HG03159 (cell line): ENCODE data around the gene REV1.
"Not testable (repeated sequence)": the region's sequence is repeated elsewhere in the genome, so short reads cannot be mapped to it uniquely, and the experiment has no call there.

Source experiments
- ATAC-seq: cut with Tn5 transposase; IDR thresholded peaks from one replicate; pipeline ENCODE4 v1.9.1; 2021; ENCODE audit warnings: mild to moderate bottlenecking, moderate library complexity; ENCODE audit not compliant: unreplicated experiment

Gene REV1

GRCh38 chr2:99365661-99366060 is 124.2 kb downstream of the REV1 start:
- ATAC-seq: no peak

- ATAC-seq: no peak
Measured at GRCh38 chr2:99356853-99357252, 133.0 kb downstream of the REV1 start.

- not testable (repeated sequence) for ATAC-seq
Measured at GRCh38 chr2:99354825-99355224, 135.0 kb downstream of the REV1 start.

GRCh38 chr2:99354070-99354469 is 135.7 kb downstream of the REV1 start:
- no peak for ATAC-seq
